HG03175 (cell line): Measurements from ENCODE around the gene SEC24D.
A peak's percentile ranks its signal among the peaks of the same experiment; 100 is the strongest.

Experiments used
- ATAC-seq: cut with Tn5 transposase; IDR thresholded peaks from one replicate; pipeline ENCODE4 v1.9.1; 2021; ENCODE audit warnings: mild to moderate bottlenecking, moderate library complexity; ENCODE audit not compliant: unreplicated experiment

The SEC24D gene

DNA sequence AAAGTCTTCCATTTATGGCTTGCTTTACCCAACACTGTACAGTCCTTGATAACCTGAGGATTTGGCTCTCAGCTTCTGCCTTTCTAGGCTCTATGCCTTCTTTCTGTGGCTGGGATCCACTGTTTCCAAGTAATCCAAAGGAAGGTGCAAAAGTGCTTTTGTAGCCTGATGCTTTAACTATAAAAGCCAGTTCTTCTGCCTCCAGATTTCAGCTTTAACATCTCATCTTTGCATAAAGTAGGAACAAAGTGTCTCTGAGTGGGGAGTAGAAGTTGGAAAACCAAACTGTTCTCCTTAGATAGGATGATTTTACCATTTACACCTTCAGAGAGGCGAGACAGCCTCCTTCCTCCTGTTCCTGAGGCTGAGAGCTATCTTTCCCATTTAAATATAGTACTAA, 11.1 kb upstream of the SEC24D start:
- ATAC-seq: no peak

DNA sequence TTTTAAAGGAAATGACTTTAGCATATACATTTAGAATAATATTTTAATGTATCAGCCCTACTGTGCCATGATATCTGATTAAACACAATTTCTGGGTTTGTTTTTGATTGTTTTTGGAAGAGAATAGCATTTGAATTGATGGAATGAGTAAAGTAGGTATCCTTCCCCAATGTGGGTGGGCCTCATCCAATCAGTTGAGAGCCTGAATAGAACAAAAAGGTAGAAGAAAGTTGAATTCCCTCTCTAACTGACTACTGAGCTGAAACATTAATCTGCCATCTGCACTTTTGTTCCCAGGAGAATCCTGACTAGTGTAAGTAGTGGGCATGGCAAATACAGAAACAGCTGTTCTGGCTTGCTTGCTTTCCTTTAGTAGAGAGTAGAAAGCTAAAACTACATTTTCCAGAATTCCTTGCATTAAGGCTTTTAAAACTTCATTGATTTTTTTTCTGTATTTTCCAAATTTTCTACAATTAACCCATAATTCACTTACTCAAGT, 9.7 kb upstream of the SEC24D start:
- no peak for ATAC-seq

DNA sequence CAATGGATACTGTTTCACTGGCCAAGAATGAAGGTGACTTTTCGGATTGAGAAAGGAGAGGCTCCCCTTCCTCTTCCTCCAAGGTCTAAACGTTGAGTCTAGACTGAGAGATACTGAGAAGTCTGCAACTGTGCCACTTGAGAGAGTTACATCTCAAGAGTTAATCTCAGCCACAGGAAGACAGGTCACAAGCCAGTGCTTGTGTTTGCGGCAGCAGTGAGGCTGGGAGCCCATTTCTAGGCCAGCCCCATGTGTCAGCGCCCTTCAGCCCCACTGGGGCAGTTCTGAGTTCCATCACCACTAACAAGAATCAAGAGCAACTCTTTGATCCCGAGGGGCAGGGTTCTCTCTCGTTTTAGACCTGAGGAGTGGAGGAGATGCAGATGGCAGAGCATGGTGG, 7.3 kb upstream of the SEC24D start:
- ATAC-seq: peak; percentile 36

DNA sequence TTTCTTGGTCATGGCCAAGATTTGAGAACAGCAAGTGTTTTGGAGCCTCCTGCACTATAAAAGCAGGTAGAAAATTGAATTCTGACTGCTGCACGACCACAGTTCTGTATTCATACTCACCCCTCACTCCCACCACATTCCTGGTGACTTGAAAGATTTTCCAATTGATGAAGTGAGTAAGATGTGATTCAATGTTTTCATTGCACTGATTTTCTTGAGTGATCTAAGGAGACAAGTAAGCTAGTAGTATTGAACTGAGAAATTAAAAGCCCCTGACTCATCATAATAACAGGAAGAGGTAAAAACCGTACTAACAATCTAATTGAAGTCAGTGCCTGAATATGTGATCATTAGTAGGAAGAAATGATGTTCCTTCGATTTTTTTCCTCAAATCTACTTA, 6.1 kb upstream of the SEC24D start:
- no peak for ATAC-seq

DNA sequence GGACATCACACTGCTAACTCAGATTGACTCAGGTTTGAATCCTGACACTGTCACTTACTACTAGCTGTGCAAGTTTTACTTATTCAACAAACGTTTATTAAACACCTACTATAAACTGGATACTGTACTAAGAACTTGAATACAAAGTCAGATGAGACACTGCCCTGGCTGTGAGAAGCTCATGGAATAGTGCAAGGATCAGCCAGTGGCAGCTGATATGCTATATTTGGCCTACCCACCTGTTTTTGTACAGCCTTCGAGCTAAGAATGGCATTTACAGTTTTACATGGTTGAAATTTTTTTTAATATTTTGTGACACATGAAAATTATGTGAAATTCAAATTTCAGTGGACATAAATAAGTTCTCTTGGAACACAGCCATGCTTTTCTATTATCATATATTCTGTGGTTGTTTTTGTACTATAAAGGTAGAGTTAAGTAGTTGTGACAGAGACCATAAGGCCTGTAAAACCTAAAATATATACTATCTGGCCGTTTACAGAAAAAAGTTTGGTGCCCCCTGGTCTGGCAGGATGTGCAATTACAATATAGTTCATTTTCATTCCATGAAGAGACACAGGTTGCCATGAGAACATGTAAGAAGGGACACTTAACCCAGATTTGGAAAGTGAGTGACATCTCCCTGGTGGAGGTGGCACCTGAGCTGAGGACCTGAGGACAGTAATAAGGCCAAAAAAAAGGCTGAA, 3.4 kb upstream of the SEC24D start:
- ATAC-seq: no peak

DNA sequence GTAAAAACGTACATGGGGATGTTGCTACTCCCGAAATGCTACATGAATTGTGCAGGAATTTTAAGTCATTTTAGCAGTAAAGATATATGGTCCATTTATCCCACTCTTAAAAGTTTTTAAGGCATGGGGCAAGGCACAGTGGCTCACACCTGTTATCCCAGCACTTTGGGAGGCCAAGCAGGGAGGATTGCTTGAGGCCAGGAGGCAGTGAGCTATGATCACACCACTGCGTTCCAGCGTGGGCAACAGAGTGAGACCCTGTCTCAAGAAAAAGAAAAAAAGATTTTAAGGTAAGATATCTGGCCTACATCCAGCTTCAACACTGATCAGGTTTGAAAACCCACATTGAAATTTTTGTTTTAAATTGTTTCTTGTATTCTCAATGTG, 1.2 kb upstream of the SEC24D start:
- ATAC-seq: no peak

DNA sequence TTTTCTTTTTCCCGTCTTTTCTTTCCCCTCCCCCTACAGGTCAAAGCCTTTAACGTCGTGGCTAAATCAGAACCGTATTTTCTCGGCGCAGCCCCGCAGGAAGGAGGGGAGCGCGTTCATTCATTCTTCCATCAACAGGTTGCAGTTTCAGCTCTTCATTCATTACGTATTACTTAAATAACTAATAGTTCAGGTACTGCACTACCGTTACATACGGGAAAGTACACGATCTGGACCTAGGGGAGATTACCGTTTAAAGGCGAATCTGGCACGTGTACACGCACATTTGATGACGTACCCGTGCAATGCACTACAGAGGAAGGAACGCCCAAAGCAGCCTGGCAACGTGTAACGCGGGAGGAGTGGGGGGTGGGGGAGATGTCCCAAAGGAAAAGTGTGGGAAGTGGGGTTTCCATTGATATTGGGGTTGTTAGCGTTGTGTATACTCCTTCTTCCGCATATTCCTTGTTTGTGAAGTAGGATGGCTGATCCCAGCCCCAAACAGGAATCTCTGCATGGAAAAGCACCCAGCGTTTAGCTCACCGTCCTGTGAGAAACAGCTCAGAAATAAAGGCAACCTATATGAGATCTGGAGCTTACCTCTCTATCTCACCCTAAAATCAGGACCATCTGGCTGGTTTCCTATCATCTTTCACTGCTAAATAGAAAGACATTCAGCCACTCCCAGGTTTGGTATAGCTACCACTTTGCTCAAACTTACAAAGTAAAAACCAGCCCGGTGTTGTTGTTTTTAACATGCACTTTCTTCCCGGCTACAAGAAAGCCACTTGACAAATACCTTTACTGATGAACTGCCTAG, 585 bp upstream of the SEC24D start:
- peak; percentile 38 for ATAC-seq

DNA sequence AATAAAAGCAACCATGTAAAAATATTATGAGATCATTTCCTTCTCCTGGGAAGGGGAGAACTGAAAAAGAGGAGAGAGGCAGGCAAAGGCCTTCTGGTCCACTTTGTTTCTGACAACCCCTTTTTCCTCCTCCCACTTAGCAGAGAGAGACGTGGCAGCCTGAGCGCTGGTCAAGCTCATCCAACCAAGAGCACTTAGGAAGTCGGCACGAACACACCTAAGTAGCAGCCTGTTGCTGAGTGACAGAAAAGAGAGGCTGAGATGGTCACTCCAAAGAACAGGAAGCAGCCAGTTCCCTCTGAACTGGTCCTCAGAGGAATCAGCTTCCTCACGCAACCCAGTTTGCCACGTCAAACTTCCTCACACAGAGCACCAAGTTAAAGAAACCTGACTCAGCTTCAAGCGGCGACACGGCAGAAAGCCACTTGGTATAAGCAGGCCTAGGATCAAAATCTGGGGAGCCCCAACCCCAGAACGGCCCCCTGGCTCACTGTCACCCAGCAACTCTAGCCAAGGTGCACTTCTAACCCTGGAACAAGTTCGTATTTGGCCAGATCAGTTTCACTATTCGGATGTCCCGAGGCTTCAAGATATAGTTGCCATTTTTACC, 861 bp downstream of the SEC24D start:
- peak; percentile 71 for ATAC-seq

DNA sequence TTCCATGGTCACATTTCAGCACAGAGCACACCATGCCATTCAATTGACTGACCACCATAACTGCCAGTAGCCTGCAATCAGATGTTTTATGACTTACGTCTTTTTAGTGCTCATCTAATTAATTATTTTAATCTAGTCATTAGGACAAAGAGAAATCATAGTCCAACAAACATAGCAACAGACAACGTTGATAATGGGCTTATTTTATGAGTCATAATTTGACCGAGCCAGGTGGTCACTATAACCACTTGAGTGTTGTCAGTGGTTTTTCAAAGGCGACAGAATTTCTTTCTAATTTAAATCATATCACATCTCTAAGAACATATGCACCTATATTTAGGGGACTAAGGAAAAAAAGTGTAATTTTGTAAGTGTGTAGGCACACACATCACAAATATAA, 1.9 kb downstream of the SEC24D start:
- peak; percentile 17 for ATAC-seq

DNA sequence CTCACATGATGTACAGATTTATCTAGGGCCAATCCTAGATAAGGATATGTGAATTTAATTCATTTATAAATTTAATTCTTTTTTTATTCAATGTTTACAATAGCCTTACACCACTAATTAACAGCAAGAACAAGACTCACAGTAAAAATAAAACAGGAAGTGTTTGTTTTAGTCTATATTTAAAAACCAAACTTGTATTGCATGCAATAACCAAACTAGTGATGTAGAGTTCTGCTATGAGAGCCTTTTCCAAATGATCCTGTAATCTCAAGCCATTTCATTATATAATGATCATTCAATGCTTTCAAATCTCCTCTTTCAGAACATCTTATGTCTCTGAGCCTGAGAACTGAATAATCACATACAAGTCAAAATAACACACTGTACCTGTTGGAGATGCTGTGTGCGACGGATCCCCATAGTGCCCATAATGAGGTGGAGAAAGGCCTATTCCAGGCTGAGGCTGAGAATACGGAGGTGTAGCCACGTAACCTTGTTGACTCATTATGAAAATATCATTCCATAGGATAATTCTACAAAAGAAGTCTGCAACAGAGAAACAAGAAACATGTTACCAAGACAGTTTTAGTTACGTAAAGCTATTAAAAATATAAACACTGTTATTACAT, 2.6 kb downstream of the SEC24D start:
- ATAC-seq: no peak

DNA sequence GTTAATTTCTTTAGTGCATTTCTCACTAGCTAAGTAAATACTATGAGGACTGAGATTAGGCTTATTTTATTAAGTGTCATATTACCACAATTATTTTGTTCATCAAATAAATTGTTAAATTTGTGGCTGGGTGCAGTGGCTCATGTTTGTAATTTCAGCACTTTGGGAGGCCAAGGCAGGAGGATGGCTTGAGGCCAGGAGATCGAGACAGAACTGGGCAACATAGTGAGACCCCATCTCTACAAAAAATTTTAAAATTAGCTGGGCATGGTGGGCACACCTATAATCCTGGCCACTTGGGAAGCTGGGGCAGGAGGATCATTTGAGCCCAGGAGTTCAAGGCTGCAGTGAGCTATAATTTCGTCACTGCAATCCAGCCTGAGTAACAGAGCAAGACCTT, 6.8 kb downstream of the SEC24D start:
- no peak for ATAC-seq

DNA sequence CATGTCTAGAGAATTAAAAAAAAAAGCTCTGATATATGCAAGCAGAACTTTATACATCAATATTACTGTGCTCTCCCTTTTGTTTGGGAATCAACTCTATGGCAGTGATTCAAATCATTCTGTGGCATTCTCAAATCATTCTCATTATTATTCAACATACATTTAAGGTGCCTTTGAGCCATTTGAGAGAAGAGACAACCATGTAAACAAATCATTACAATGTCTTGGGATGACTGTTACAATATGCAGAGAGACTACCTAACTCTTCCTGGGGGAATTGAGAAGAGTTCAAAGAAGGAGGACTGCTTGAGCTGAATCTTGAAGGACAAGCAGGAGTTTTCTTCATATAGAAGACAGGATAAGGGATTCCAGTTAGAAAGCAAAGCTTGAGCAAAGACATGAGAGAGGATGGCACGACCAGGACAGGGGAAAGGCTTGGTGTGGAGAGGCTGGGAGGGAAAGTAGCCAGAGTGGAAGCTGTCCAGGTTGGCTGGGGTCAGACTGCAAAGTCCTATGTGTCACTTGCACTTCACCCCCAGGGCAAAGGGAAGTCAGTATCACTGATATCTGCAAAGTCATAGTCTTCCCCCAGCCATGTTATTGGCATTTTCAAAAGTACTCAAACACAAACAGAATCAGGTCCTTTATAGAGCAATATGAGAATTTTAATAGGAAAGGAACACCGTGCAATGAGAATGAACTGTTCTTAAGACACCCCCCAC, 9.0 kb downstream of the SEC24D start:
- no peak for ATAC-seq

DNA sequence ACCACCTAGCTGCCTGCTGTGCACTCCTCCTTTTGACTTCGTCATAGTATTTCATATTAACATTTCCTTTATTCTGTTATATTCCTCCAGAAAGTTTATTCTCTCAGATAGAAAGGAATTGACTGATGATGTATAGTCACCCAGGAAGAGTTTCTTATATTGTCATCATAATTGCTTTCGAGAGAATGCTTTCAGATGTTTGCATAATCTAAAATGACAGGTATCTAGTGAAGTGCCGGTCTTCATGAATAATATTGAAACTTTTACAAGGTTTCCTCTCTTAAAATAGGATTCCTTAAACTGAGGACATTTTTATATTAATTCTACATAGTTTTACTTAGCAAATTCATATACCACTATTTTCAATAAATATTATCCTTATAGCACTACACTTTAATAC, 10.1 kb downstream of the SEC24D start:
- peak; percentile 37 for ATAC-seq

DNA sequence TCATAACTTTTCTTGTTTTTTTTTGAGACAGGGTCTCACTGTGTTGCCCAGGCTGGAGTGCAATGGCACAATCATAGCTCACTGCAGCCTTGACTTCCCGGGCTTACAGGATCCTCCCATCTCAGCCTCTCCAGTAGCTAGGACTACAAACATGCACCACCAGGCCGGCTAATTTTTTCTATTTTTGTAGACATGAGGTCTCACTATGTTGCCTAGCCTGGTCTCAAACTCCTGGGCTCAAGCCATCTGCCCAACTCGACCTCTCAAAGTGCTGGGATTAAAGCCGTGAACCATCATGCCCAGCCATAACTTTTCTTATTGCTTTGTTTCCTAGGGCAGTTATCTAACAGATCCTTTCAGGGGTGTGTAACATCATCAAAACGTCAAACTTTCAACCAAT, 11.8 kb downstream of the SEC24D start:
- no peak for ATAC-seq

DNA sequence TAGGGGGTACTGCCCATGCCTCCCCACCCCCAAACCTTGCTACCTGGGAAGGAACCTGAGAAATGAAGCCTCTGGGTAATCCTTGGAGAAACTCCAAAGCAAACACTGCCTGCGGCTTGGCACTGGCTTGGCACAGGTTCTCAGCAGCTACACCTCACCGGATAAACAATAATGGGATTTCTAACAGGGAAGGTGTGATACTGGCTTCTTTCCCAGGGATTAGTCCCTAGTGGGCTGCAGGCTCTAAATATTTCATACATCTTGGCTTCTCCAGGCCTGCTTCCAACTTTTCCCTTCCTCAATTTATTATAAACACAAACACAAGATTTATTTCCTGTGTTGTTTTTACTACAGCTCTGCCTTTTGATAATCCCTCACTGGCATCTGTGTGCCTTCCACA, 12.5 kb downstream of the SEC24D start:
- ATAC-seq: no peak

DNA sequence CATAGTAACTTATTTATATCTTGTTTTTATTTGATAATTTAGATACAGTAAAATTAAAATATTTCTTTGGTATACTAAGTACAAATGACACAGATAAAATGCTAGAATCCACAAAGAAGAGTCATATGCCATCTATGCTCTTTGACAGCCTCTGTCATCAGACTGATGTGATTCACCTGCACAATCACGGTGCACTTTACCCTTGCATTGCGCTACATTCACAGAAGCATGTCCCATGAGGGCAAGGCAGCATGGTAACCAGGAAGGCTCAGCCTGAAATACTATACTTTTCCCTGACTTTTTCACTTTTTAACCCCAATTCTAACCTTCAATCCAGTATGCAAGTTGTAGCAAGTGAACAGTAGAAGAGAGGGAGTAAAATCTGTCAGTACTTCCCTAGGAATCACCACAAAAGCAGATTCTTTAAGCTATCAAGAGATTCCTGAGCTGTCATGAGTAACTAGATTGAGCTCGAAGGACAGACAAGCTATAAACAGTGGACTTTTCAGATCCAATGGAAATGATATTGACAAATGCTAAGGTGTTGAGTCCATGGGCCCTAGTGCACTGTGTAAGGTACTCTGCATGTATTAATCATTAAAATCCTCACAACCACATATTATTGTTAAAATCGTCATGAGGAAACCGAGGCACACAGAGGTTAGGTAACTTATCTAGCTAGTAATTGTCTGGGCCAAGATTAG, 14.2 kb downstream of the SEC24D start:
- ATAC-seq: no peak

DNA sequence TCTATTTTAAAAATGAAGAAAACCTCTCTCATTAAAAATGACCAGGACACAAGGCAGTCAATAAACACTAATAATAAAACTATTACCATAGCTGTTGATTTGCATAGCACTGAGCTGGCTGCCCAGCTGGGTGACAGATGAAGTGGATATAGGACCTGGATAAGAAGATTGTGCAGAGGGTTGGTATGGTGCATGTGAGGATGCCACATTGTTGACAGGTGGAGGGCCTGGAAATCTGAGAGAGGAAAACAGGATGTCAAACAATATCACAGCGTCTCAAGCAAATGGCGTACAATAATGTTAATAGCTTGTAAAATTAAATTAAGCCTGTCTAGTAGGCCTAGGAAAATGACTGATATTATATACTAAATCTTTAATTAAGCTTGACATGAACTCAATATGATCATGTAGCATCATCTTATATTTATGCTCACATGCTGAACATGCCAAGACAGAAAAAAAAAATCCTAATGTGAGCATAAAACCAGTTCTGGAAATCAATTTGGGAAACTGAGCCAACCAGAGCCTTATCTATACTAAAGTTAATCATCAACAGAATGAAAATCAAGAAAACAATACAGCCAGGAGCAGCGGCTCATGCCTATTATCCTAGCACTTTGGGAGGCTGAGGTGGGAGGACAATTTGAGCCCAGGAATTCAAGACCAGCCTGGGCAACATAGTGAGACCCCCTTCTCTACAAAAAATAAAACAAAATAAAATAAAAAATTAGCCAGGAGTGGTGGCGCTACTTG, 18.6 kb downstream of the SEC24D start:
- no peak for ATAC-seq

DNA sequence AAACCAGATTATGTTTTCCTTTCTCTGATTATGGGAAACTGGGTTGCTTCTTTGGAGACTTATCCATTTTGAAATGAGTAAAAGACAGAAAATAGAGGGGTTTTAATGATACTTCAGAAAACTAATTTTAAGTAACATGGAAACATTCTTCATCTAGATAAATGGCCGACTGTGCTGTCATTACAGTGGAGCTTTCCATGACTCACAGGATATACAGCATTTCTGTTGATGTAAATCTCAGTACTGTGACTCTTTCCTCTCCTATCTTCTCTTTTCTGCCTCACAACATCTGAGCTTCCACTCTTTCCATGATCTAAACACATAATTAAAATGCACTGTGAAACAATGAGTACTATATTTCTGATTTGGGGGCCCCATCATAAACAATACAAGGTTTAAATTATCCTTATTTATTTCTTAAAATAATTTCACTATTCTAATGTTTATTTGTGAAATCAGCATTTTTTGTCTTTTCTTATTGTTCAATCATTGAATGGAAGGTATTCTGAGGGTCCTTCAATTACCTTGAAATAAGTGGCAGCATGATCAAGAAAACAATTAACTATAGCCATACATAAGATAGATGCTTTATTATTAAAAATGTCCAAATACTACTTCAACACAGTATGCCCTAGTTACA, 19.3 kb downstream of the SEC24D start:
- ATAC-seq: no peak

DNA sequence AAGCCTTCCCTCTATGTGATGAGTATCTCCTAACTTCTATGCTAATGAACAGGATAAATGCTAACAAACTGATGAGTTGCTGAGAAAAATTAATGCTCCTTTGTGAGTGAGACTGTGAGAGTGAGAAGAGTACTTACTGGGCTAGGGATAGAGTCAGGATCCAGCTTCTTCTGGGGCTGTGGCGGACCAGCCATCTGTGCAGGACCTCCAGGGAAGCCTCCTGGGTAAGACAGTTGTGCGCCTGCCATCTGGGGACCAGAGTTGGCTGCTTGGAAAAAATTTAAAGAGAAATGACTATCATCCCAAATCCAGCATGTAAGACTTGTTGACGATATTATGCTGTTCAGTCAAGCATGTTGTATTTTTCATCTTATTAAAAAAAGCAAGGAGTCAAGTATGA, 21.0 kb downstream of the SEC24D start:
- ATAC-seq: no peak
